IPS-20b (cell line): ENCODE measurements around the gene SGTB.
A peak's percentile ranks its signal among the peaks of the same experiment; 100 is the strongest.
"Not testable (repeated sequence)": the region's sequence is repeated elsewhere in the genome, so short reads cannot be mapped to it uniquely, and the experiment has no call there.

ENCODE experiments used
- H3K27ac ChIP-seq: one replicate; pipeline ENCODE4 v1.5.1; 2013; ENCODE audit warnings: low read length
- H3K27me3 ChIP-seq: 2 replicates; pipeline ENCODE4 v1.6.1; 2013; ENCODE audit warnings: mild to moderate bottlenecking, low read length, inconsistent platforms; ENCODE audit not compliant: insufficient read depth
- H3K36me3 ChIP-seq: 2 replicates; pipeline ENCODE4 v1.6.1; 2013; ENCODE audit warnings: low read depth, mild to moderate bottlenecking, inconsistent platforms, low read length, moderate library complexity; ENCODE audit not compliant: insufficient read depth
- H3K4me1 ChIP-seq: 2 replicates; pipeline ENCODE4 v1.6.1; 2013; ENCODE audit warnings: mild to moderate bottlenecking, control low read depth, inconsistent platforms, low read length, moderate library complexity; ENCODE audit not compliant: insufficient read depth
- H3K4me3 ChIP-seq: 2 replicates; pipeline ENCODE4 v1.5.1; 2013; ENCODE audit warnings: mild to moderate bottlenecking, low read length, inconsistent platforms
- H3K9ac ChIP-seq: 2 replicates; pipeline ENCODE4 v1.6.1; 2013; ENCODE audit warnings: low read depth, mild to moderate bottlenecking, inconsistent platforms, low read length, moderate library complexity
- H3K9me3 ChIP-seq: 2 replicates; pipeline ENCODE4 v1.6.1; 2013; ENCODE audit warnings: mild to moderate bottlenecking, low read depth, low read length, inconsistent platforms; ENCODE audit not compliant: insufficient read depth

SGTB gene

DNA sequence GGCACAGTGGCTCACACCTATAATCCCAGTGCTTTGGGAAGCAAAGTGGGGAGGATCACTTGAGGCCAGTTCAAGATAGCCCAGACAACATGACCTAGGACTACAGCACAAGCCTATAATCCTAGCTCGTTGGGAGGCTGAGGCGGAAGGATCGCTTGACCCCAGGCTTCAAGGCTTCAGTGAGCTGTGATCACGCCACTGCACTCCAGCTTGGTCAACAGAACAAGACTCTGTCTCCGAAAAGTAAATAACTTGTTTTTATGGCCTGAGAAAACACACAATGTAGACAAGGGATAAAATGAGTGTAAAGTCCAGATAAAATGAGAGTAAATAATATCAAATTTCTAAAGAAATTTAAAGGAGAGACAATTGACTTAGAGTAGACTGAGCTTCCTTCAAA lies 70.8 kb downstream of the SGTB start:
- Histone ChIP-seq H3K27me3 (no peaks in the 10 kb centered on the region), H3K27ac (no peak overlapping the region), H3K36me3 (no peaks in the 10 kb centered on the region; the same call in 1 of the 2 replicates), H3K4me1 (peaks cover 14% of the 10 kb centered on the region), H3K9ac (no peak overlapping the region), H3K4me3 (no peak overlapping the region), H3K9me3 (no peaks in the 10 kb centered on the region)

DNA sequence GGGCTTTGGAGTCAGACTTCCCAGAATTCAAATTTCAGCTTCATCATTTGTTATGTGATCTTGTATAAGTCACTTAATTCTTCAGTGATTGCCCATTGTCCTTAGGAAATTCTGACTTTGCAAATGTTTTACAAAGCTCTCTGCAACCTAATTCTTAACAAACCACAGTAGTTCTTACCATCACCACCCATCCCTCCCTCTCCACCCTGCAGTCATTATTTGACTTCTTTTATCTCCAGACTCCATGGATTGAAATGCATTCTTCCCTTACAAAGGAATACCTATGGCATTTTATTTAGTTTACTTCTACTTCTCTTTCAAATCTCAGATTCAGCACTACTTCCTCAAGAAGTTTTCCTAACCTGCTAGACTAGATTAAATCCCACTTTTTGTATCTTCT lies 74.0 kb downstream of the SGTB start:
- Histone ChIP-seq H3K4me3 (peak overlapping the region; percentile 17), H3K27ac (no peak overlapping the region), H3K9ac (peak overlapping the region; percentile 45; the same call in 1 of the 2 replicates), H3K36me3 (peaks cover 4% of the 10 kb centered on the region; the same call in 1 of the 2 replicates), H3K4me1 (peaks cover 14% of the 10 kb centered on the region), H3K27me3 (no peaks in the 10 kb centered on the region), H3K9me3 (no peaks in the 10 kb centered on the region)

DNA sequence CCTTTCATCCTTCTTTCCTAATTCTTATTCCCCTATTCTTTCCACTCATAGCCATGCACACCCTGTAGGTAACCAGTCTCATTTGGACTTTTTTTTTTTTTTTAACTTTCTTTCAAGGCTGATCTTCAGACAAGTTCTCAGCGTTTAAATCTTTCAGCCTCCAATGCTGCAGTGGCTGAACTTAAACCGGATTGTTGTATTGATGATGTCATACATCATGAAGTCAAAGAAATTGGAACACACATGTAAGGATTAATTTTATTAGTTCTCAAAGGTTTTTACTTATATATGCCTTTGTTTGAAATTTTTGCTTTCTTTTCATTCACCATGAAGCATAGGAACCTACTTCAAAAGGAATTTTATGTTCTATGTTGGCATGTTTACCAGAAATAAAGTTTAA lies 75.0 kb downstream of the SGTB start:
- Histone ChIP-seq H3K4me1 (peaks cover 14% of the 10 kb centered on the region), H3K4me3 (no peak overlapping the region), H3K9ac (no peak overlapping the region), H3K36me3 (peaks cover 4% of the 10 kb centered on the region; the same call in 1 of the 2 replicates), H3K27me3 (no peaks in the 10 kb centered on the region), H3K27ac (no peak overlapping the region), H3K9me3 (no peaks in the 10 kb centered on the region)

DNA sequence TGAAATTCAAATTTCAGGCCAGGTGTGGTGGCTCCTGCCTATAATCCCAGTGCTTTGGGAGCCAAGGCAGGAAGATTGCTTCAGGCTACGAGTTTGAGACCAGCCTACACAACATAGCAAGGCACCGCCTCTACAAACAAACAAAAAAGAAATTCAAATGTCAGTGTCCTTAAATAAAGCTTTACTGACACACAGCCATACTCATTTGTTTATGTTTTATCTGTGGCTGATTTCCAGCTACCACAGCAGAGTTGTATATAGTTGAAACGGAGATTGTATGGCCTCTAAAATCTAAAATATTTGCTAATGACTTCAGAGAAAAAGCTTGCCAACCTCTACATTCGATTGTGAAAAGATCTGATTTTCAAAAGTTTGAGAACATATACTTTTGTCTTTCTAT lies 81.7 kb downstream of the SGTB start:
- no peak overlapping the region for H3K27ac ChIP-seq
- H3K4me3 ChIP-seq = no peak overlapping the region
- peaks cover 39% of the 10 kb centered on the region for H3K36me3 ChIP-seq
- H3K27me3 ChIP-seq = no peaks in the 10 kb centered on the region
- no peaks in the 10 kb centered on the region for H3K4me1 ChIP-seq
- no peaks in the 10 kb centered on the region for H3K9me3 ChIP-seq
- no peak overlapping the region for H3K9ac ChIP-seq

DNA sequence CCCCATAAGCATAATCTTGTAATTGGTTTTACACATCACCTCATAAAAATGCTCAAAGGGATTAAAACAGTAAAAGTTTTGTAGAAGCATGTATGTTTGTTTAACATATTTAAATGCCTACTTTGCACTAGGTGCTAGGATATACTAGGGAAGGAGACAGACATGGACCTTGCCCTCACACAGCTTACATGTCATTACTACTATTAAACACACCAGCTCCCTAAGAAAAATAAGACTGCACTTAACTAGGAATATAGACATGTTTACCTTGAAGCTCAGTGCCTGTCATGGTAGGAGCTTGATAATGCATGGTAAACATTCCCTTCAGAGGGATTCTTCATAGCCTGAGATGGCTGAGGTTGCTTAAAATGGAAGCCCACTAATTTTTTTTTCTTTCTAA lies 90.9 kb downstream of the SGTB start:
- Histone ChIP-seq H3K4me3 (no peak overlapping the region), H3K27me3 (no peaks in the 10 kb centered on the region), H3K9me3 (no peaks in the 10 kb centered on the region), H3K4me1 (peaks cover 3% of the 10 kb centered on the region; the same call in 1 of the 2 replicates), H3K9ac (no peak overlapping the region), H3K36me3 (peaks cover 11% of the 10 kb centered on the region), H3K27ac (no peak overlapping the region)

DNA sequence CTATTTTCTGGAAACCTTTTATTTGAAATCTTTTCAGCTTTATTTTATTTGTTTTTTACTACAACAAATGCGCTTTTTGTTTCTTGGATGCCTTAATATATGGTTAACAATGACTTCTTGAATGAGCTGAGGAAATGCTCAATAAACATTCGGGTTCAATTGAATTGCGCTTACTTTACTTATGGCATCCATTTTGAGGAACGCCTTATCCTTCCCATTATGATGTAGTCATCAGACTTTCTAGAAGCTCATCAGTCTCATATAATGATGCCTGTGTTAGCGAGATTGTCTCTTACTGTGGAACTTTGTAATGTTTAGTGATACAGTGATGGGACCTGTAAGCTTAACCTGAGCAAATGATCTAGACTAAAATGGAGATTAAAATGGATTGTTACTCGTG lies 96.2 kb downstream of the SGTB start:
- H3K4me1 ChIP-seq = peaks cover 8% of the 10 kb centered on the region; the same call in 1 of the 2 replicates
- H3K9me3 ChIP-seq = no peaks in the 10 kb centered on the region
- peak overlapping the region; percentile 94 for H3K4me3 ChIP-seq
- peak overlapping the region; percentile 92; the same call in 1 of the 2 replicates for H3K9ac ChIP-seq
- H3K27me3 ChIP-seq = no peaks in the 10 kb centered on the region
- H3K27ac ChIP-seq = no peak overlapping the region
- peaks cover 8% of the 10 kb centered on the region for H3K36me3 ChIP-seq

DNA sequence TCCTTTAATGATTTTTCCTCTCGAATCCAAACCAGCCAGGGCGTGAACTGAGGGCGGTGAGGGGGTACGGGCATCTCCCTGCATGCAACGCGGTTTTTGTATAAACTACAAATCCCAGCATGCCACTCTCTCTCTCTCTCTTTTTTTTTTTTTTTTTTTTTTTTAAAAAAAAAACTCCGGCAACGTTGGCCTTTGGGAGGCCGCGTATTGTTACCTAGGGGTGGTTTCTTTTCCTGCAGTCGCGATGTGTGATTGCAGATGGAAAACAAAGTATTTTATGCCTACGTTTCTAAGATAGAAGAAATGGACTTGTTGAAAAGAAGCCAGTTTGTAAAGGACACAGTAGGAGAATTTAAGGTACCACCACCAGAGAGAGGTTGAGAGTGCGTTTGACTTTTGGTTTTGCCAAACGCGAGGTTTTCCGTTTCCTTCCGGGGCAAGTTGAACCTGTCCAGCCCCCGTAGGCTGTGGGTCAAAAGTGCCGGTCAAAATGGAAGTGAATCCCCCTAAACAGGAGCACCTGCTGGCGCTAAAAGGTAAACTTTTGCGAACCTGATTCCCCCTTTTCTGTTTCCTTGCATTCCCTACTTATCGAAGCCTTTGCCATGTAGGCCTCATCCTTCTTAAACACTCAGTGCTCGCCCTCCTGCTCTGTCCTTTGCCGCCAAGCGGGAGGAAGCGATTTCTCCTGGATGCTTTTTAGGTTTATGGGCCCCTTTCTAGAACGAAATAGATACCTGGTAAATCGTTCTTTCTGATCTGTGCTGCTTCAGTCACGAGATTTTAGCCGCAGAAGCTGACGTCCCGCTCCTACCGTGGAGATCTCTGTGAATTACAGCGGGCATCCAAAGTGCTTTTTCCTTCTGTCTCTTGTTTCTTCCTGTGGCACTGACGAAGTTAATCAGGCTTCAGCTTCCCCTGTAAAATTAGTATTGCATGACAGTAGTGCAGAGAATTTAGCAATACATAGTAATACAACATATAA lies 97.0 kb downstream of the SGTB start, which contains the start of the genes SHLD3 and TRAPPC13:
Gene SHLD3 (plus strand): TSS at position 457 of the 985 bp plus-strand sequence. CDS start 4,561 bp downstream, outside the sequence.
Gene TRAPPC13 (plus strand): TSS at position 457 of the 985 bp plus-strand sequence. CDS start 34 bp downstream, at position 491.
- Histone ChIP-seq H3K4me3 (peak within 1 kb of the TSS; percentile 94), H3K9me3 (no peaks in the 10 kb centered on the region), H3K27ac (peak within 1 kb of the TSS; percentile 53), H3K9ac (peak within 1 kb of the TSS; percentile 92), H3K27me3 (no peaks in the 10 kb centered on the region), H3K4me1 (peaks cover 8% of the 10 kb centered on the region; the same call in 1 of the 2 replicates), H3K36me3 (peaks cover 6% of the 10 kb centered on the region)

DNA sequence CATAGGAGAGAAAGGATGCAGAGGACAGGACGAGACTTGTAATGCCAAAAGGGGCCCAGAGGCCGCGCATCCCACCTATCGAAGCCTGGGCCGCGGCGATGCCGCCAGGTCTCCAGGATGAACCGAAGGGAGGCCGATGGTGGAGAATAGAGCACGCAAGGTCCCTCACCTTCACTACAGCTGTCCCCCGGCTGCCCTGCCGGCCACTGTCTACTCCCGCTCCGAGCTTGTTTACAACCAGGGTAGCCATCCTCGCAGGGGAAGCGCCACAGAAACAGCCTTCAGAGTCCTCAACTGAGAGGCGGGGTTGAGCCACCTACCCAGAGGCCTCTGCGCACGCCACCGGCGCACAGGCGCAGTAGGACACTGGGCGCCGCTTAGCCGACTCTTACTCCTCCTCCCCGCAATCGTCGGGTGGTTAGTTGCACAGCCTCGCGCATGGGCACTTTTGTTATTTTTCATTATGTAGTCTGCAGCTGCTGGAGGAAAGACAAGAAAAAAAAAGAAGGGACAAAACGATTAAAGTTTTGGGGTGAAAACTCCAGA lies 97.8 kb downstream of the SGTB start, which contains the start of gene TRIM23:
Gene TRIM23 (minus strand): TSS at position 309 of the 546 bp plus-strand sequence. CDS start 59 bp downstream, at position 250.
- peak within 1 kb of the TSS; percentile 94 for H3K4me3 ChIP-seq
- H3K4me1 ChIP-seq = peaks cover 8% of the 10 kb centered on the region; the same call in 1 of the 2 replicates
- H3K27me3 ChIP-seq = no peaks in the 10 kb centered on the region
- H3K9ac ChIP-seq = peak within 1 kb of the TSS; percentile 92
- no peaks in the 10 kb centered on the region for H3K9me3 ChIP-seq
- peak within 1 kb of the TSS; percentile 53 for H3K27ac ChIP-seq
- H3K36me3 ChIP-seq = no peaks in the 10 kb centered on the region

DNA sequence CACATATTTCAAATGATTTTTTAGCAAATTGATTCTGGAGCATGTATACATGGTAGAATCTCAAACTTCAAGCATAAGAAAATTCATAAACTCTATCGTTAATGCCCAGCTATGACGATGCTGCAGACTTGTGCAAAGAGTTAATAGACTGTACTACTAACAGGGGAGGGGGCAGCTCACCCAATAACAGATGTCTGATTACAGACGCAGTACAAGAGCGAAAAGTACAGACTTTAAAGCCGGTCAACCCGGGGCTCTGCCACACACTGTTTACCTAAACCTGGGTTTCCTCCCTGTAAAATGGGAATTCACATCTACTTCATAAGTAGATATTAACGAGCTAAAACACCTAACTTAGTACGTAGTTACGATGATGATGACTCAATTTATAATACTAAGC lies 98.4 kb downstream of the SGTB start:
- Histone ChIP-seq H3K4me1 (peaks cover 8% of the 10 kb centered on the region; the same call in 1 of the 2 replicates), H3K27me3 (no peaks in the 10 kb centered on the region), H3K9ac (peak overlapping the region; percentile 92), H3K27ac (no peak overlapping the region), H3K9me3 (no peaks in the 10 kb centered on the region), H3K36me3 (no peaks in the 10 kb centered on the region), H3K4me3 (peak overlapping the region; percentile 94)

DNA sequence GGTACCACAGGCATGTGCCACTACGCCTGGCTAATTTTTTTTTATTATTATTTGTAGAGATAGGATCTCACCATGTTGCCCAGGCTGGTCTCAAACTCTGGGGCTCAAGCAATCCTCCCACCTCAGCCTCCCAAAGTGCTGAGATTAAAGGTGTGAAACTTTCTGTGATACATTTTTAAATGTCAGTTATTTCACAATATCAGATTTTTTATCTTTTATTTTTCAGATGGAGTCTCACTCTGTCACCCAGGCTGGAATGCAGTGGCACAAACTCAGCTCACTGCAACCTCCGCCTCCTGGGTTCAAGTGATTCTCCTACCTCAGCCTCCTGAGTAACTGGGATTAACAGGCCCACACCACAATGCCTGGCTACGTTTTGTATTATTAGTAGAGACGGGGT lies 99.9 kb downstream of the SGTB start:
- H3K9me3 ChIP-seq, H3K27me3 ChIP-seq, H3K4me1 ChIP-seq, H3K9ac ChIP-seq, H3K36me3 ChIP-seq, H3K4me3 ChIP-seq, H3K27ac ChIP-seq: not testable (repeated sequence)

DNA sequence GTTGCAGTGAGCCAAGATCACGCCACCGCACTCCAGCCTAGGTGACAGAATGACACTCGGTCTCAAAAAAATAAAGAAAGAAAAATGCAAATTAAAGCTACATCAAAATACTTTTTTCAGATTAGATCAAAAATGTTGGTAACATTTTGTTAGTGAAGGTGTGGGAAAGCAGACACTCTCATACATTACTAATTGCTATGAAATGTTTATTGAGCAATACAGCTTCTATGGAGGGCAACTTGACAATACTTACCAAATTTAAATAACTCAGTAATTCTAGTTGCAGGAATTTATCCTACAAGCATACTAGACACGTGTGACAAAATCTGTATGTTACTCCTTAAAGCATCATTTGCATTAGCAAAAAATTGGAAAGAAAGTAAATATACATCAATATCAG lies 101.9 kb downstream of the SGTB start:
- Histone ChIP-seq H3K4me1 (peaks cover 3% of the 10 kb centered on the region; the same call in 1 of the 2 replicates), H3K36me3 (peaks cover 11% of the 10 kb centered on the region), H3K27me3 (no peaks in the 10 kb centered on the region), H3K4me3 (no peak overlapping the region), H3K9ac (no peak overlapping the region), H3K9me3 (no peaks in the 10 kb centered on the region), H3K27ac (no peak overlapping the region)
